H9 (cell line): ENCODE measurements around the gene ADARB2. TPM values are rescaled to one million over a fixed set of nuclear protein-coding genes. Genes with fewer than 3 reads are reported as not detected.

Source experiments
- DNase-seq: peaks from one replicate; pipeline ENCODE4 v3.0.0-alpha.2; 2017
- H2AFZ ChIP-seq: one replicate; pipeline ENCODE4 v1.6.1; 2013; ENCODE audit warnings: mild to moderate bottlenecking, low read length, control low read depth, moderate library complexity
- H2AK5ac ChIP-seq: 2 replicates; pipeline ENCODE4 v1.6.1; 2013; ENCODE audit warnings: low read length, control low read depth, mixed read lengths; ENCODE audit not compliant: insufficient read length
- H2BK120ac ChIP-seq: one replicate; pipeline ENCODE4 v1.6.1; 2013; ENCODE audit warnings: low read depth, mild to moderate bottlenecking, low read length, control low read depth, inconsistent platforms; ENCODE audit not compliant: poor library complexity, severe bottlenecking
- H2BK12ac ChIP-seq: 2 replicates; pipeline ENCODE4 v1.6.1; 2013; ENCODE audit warnings: low read length, control low read depth, mixed read lengths, low read depth; ENCODE audit not compliant: insufficient read length
- H2BK15ac ChIP-seq: 2 replicates; pipeline ENCODE4 v1.6.1; 2013; ENCODE audit warnings: low read depth, low read length, control low read depth
- H2BK20ac ChIP-seq: one replicate; pipeline ENCODE4 v1.6.1; 2013; ENCODE audit warnings: low read depth, mild to moderate bottlenecking, low read length, control low read depth, inconsistent platforms; ENCODE audit not compliant: poor library complexity, severe bottlenecking
- H2BK5ac ChIP-seq: 2 replicates; pipeline ENCODE4 v1.6.1; 2013; ENCODE audit warnings: low read length, control low read depth, mixed read lengths; ENCODE audit not compliant: insufficient read length
- H3K14ac ChIP-seq: 2 replicates; pipeline ENCODE4 v1.6.1; 2013; ENCODE audit warnings: low read length, control low read depth; ENCODE audit not compliant: insufficient read depth
- H3K18ac ChIP-seq: 2 replicates; pipeline ENCODE4 v1.6.1; 2013; ENCODE audit warnings: low read depth, mild to moderate bottlenecking, mixed read lengths, low read length, control low read depth; ENCODE audit not compliant: insufficient read length
- H3K23ac ChIP-seq: 2 replicates; pipeline ENCODE4 v1.6.1; 2013; ENCODE audit warnings: low read length, control low read depth, mixed read lengths, low read depth; ENCODE audit not compliant: insufficient read length
- H3K23me2 ChIP-seq: 2 replicates; pipeline ENCODE4 v1.6.1; 2013; ENCODE audit warnings: low read depth, mild to moderate bottlenecking, mixed read lengths, low read length, control low read depth; ENCODE audit not compliant: insufficient read length, poor library complexity, severe bottlenecking
- H3K27ac ChIP-seq: 2 replicates; pipeline ENCODE4 v1.5.1; 2013; ENCODE audit warnings: low read length, control low read depth, mixed read lengths, low read depth; ENCODE audit not compliant: insufficient read length
- H3K27me3 ChIP-seq: 2 replicates; pipeline ENCODE4 v1.6.1; 2013; ENCODE audit warnings: low read length, control low read depth, inconsistent platforms; ENCODE audit not compliant: insufficient read depth
- H3K4ac ChIP-seq: 2 replicates; pipeline ENCODE4 v1.6.1; 2013; ENCODE audit warnings: low read depth, mild to moderate bottlenecking, control low read depth, inconsistent platforms, low read length, moderate library complexity
- H3K4me1 ChIP-seq: 2 replicates; pipeline ENCODE4 v1.6.1; 2013; ENCODE audit warnings: low read length, control low read depth, inconsistent platforms; ENCODE audit not compliant: insufficient read depth
- H3K4me2 ChIP-seq: 2 replicates; pipeline ENCODE4 v1.6.1; 2013; ENCODE audit warnings: low read length, control low read depth, mixed read lengths; ENCODE audit not compliant: insufficient read length, insufficient read depth
- H3K56ac ChIP-seq: 2 replicates; pipeline ENCODE4 v1.6.1; 2013; ENCODE audit warnings: low read depth, mild to moderate bottlenecking, mixed read lengths, low read length, control low read depth; ENCODE audit not compliant: insufficient read length
- H3K79me1 ChIP-seq: 2 replicates; pipeline ENCODE4 v1.6.1; 2013; ENCODE audit warnings: low read depth, mild to moderate bottlenecking, moderate library complexity, low read length, control low read depth, inconsistent platforms; ENCODE audit not compliant: insufficient read depth, poor library complexity, severe bottlenecking
- H3K79me2 ChIP-seq: 2 replicates; pipeline ENCODE4 v1.6.1; 2013; ENCODE audit warnings: low read length, control low read depth, inconsistent platforms; ENCODE audit not compliant: insufficient read depth
- H3K9ac ChIP-seq: 2 replicates; pipeline ENCODE4 v1.6.1; 2013; ENCODE audit warnings: low read length, control low read depth, mixed read lengths; ENCODE audit not compliant: insufficient read length; ENCODE audit errors: extremely low read depth
- H3K9me3 ChIP-seq: one replicate; pipeline ENCODE4 v1.6.1; 2013; ENCODE audit warnings: low read depth, low read length, inconsistent platforms; ENCODE audit not compliant: control insufficient read depth
- H3T11ph ChIP-seq: one replicate; pipeline ENCODE4 v1.6.1; 2013; ENCODE audit warnings: mild to moderate bottlenecking, low read length, control low read depth, inconsistent platforms
- H4K20me1 ChIP-seq: one replicate; pipeline ENCODE4 v1.6.1; 2013; ENCODE audit not compliant: control insufficient read depth, insufficient read length, insufficient read depth
- H4K5ac ChIP-seq: 2 replicates; pipeline ENCODE4 v1.6.1; 2013; ENCODE audit warnings: low read depth, mild to moderate bottlenecking, mixed read lengths, low read length, control low read depth; ENCODE audit not compliant: insufficient read length
- H4K8ac ChIP-seq: replicated peaks from 2 replicates; pipeline ENCODE4 v1.6.1; 2013; ENCODE audit warnings: low read length, control low read depth, mixed read lengths, low read depth; ENCODE audit not compliant: insufficient read length
- H4K91ac ChIP-seq: 2 replicates; pipeline ENCODE4 v1.6.1; 2013; ENCODE audit warnings: low read depth, mild to moderate bottlenecking, moderate library complexity, mixed read lengths, low read length, control low read depth; ENCODE audit not compliant: insufficient read length
- H3K27ac Mint-ChIP-seq, 3 experiments: 2 replicates in 2 of 3; 3 replicates in 1 of 3; pipeline ENCODE4 v1.8.0; 2020 to 2021; ENCODE audit warnings: mixed read lengths in 3 of 3, mild to moderate bottlenecking in 1 of 3, moderate library complexity in 1 of 3
- H3K27me3 Mint-ChIP-seq: 2 replicates; pipeline ENCODE4 v1.8.0; 2021; ENCODE audit warnings: low read depth, mild to moderate bottlenecking, moderate library complexity, mixed read lengths
- H3K36me3 Mint-ChIP-seq, 3 experiments: 2 replicates in 2 of 3; 3 replicates in 1 of 3; pipeline ENCODE4 v1.8.0; 2020 to 2021; ENCODE audit warnings: low read depth in 3 of 3, mixed read lengths in 3 of 3; ENCODE audit not compliant: insufficient read depth in 1 of 3
- H3K4me1 Mint-ChIP-seq, 2 experiments: 2 replicates each; pipeline ENCODE4 v1.8.0; 2020; ENCODE audit warnings: mixed read lengths in 2 of 2
- H3K4me3 Mint-ChIP-seq, 2 experiments: 2 replicates in 1 of 2; 3 replicates in 1 of 2; pipeline ENCODE4 v1.8.0; 2020 to 2021; ENCODE audit warnings: mild to moderate bottlenecking in 2 of 2, mixed read lengths in 2 of 2, moderate library complexity in 1 of 2
- H3K9me3 Mint-ChIP-seq, 2 experiments: 2 replicates in 1 of 2; 3 replicates in 1 of 2; pipeline ENCODE4 v1.8.0; 2020; ENCODE audit warnings: mild to moderate bottlenecking in 2 of 2, mixed read lengths in 2 of 2, moderate library complexity in 1 of 2
- WGBS: extraction: QIAGEN DNeasy Blood & Tissue Kit; methylation state at CpG from one replicate; pipeline ENCODE4 v1.1.7; 2013; ENCODE audit warnings: missing lambda C conversion rate, low lambda C conversion rate, mixed read lengths; ENCODE audit not compliant: insufficient read length; ENCODE audit errors: extremely low coverage; 5-methylcytosine and 5-hydroxymethylcytosine counted together
- total RNA-seq: library from RNA; stranded (reverse); gene quantifications from 2 replicates; pipeline ENCODE4 v1.2.1, GENCODE V29; 2021
- TF ChIP-seq, protein P1 (sequence below): fragments of 200-600 bp; sonication (generic); conservative IDR thresholded peaks from 3 replicates; pipeline ENCODE4 v1.8.0; 2021; ENCODE audit warnings: antibody characterized with exemption, mild to moderate bottlenecking

ADARB2 gene
- total RNA-seq, 1 experiment from 2014 or later, result 0.87 TPM

DNA sequence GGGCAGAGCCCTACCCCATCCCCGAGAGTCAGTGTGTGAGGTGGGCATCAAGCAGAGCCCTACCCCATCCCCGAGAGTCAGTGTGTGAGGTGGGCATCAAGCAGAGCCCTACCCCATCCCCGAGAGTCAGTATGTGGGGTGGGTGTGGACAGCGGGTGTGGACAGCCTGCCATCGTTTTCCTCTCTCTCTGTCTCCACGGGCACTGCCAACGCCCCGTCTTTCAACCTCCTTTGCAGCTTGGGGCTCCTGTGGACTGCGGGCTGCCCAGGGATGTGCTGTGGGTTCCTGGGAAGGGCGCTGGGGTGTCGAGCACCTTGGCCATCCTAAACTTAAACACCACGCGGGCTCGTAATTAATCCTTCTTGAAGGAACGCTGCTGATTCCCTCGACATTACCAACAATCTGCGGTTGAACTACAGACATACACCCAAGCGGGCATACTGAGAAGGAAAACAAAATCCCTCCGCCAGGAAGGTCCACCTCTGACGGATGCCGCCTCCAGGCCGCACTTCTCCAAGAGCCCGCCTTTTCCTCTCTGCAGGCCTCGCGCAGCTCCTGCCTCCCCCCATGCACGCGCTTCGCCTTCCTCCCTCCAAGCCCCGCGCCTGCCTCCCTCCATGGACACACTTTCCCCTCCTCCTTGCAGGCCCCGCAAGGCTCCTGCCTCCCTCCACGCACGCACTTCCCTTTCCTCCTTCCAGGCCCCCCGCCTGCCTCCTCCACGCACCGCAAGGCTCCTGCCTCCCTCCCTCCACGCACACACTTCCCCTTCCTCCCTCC, 65.1 kb downstream of the ADARB2 start:
- no peak overlapping the region for H4K8ac ChIP-seq
- Mint-ChIP-seq H3K27me3 (peaks cover 2% of the 10 kb centered on the region; the same call in 1 of the 2 replicates), H3K4me3 (no peak overlapping the region), H3K9me3 (no peaks in the 10 kb centered on the region), H3K27ac (peak overlapping the region in 1 of 3 experiments; percentile 84; a peak in 1 of 7 replicates), H3K4me1 (peaks cover 0 to 3% of the 10 kb centered on the region in 2 experiments; a peak in 2 of 4 replicates), H3K36me3 (no peaks in the 10 kb centered on the region; a peak in 1 of 7 replicates)
- H3K27ac ChIP-seq, result no peak overlapping the region
- no peaks in the 10 kb centered on the region for H4K20me1 ChIP-seq
- no peak overlapping the region for H2AFZ ChIP-seq
- H2BK5ac ChIP-seq, result no peak overlapping the region
- no peak overlapping the region for H2BK15ac ChIP-seq
- no peak overlapping the region for H3K9ac ChIP-seq
- peak overlapping the region; percentile 4; the same call in 1 of the 2 replicates for H3K14ac ChIP-seq
- H3K27me3 ChIP-seq, result no peaks in the 10 kb centered on the region
- no peak overlapping the region for H2BK20ac ChIP-seq
- no peak overlapping the region for H3K56ac ChIP-seq
- H2BK12ac ChIP-seq, result no peak overlapping the region
- H3K4ac ChIP-seq, result no peak overlapping the region
- no peaks in the 10 kb centered on the region for H3K79me2 ChIP-seq
- H3K79me1 ChIP-seq, result no peaks in the 10 kb centered on the region
- TF ChIP-seq, protein P1, sequence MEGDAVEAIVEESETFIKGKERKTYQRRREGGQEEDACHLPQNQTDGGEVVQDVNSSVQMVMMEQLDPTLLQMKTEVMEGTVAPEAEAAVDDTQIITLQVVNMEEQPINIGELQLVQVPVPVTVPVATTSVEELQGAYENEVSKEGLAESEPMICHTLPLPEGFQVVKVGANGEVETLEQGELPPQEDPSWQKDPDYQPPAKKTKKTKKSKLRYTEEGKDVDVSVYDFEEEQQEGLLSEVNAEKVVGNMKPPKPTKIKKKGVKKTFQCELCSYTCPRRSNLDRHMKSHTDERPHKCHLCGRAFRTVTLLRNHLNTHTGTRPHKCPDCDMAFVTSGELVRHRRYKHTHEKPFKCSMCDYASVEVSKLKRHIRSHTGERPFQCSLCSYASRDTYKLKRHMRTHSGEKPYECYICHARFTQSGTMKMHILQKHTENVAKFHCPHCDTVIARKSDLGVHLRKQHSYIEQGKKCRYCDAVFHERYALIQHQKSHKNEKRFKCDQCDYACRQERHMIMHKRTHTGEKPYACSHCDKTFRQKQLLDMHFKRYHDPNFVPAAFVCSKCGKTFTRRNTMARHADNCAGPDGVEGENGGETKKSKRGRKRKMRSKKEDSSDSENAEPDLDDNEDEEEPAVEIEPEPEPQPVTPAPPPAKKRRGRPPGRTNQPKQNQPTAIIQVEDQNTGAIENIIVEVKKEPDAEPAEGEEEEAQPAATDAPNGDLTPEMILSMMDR, result no peak
- H3K23ac ChIP-seq, result no peak overlapping the region
- no peaks in the 10 kb centered on the region for H3K9me3 ChIP-seq
- DNase-seq, result no peak
- no peaks in the 10 kb centered on the region for H3K23me2 ChIP-seq
- no peaks in the 10 kb centered on the region for H3K4me1 ChIP-seq
- no peak overlapping the region for H4K91ac ChIP-seq
- H2BK120ac ChIP-seq, result no peak overlapping the region
- H3K18ac ChIP-seq, result no peak overlapping the region
- H2AK5ac ChIP-seq, result no peak overlapping the region
- no CpG with 5 or more reads among the region's 37 CpGs for WGBS
- H3T11ph ChIP-seq, result no peak overlapping the region
- H4K5ac ChIP-seq, result no peak overlapping the region
- no peak overlapping the region for H3K4me2 ChIP-seq
